ENCODE measurements around the gene LMBR1.

- no peak for TF ChIP-seq YY1 (IDR thresholded peaks at IDR 0.05)
- TF ChIP-seq CTCF (IDR thresholded peaks at IDR 0.05; ENCODE audit: low read depth, low read length, missing input control): no peak
- no peak for TF ChIP-seq SP1 (IDR thresholded peaks at IDR 0.05)
- no peak for TF ChIP-seq ATF3 (IDR thresholded peaks at IDR 0.05)
- TF ChIP-seq RXRA (IDR thresholded peaks at IDR 0.05): no peak
These were observed 106.9 kb downstream of the LMBR1 start for GRCh38 chr7:156785998-156786543.
